NB4 (cell line): Measurements from ENCODE around the gene DBF4.

Experiments used
- MYC ChIP-seq: IDR thresholded peaks from 2 replicates; pipeline ENCODE4 v1.6.1; 2011; ENCODE audit warnings: low read depth, low read length
- POLR2A ChIP-seq: IDR thresholded peaks from 2 replicates; pipeline ENCODE4 v1.6.1; 2011; ENCODE audit warnings: mild to moderate bottlenecking; ENCODE audit not compliant: insufficient read length; ENCODE audit errors: extremely low read depth
- TF ChIP-seq, protein P1 (sequence below): IDR thresholded peaks from one replicate; pipeline ENCODE4 v1.5.1; 2012; ENCODE audit warnings: low read depth, low read length

- TF ChIP-seq, protein P1, sequence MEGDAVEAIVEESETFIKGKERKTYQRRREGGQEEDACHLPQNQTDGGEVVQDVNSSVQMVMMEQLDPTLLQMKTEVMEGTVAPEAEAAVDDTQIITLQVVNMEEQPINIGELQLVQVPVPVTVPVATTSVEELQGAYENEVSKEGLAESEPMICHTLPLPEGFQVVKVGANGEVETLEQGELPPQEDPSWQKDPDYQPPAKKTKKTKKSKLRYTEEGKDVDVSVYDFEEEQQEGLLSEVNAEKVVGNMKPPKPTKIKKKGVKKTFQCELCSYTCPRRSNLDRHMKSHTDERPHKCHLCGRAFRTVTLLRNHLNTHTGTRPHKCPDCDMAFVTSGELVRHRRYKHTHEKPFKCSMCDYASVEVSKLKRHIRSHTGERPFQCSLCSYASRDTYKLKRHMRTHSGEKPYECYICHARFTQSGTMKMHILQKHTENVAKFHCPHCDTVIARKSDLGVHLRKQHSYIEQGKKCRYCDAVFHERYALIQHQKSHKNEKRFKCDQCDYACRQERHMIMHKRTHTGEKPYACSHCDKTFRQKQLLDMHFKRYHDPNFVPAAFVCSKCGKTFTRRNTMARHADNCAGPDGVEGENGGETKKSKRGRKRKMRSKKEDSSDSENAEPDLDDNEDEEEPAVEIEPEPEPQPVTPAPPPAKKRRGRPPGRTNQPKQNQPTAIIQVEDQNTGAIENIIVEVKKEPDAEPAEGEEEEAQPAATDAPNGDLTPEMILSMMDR: no peak
- TF ChIP-seq POLR2A (no peak), MYC (no peak)
These were observed 44.3 kb downstream of the DBF4 start for GRCh38 chr7:87920578-87920977.
